Stimulated activated CD8-positive, alpha-beta memory T cell treated with anti-CD3 and anti-CD28 coated beads, Interleukin-7, amount 100 ng/mL, for 1 hour (primary cell): Measurements from ENCODE around the gene DOCK3.

Source experiments
- DNase-seq, 2 donors: peaks; one replicate each; pipeline ENCODE4 v3.0.0-alpha.2; 2020; ENCODE audit warnings: low read depth in 2 of 2

The DOCK3 gene

GRCh38 chr3:51401735-51402134, 727.0 kb downstream of the DOCK3 start:
- DNase-seq: no peak

- no peak for DNase-seq
Observed at GRCh38 chr3:51403675-51404074, 728.9 kb downstream of the DOCK3 start.

DNA sequence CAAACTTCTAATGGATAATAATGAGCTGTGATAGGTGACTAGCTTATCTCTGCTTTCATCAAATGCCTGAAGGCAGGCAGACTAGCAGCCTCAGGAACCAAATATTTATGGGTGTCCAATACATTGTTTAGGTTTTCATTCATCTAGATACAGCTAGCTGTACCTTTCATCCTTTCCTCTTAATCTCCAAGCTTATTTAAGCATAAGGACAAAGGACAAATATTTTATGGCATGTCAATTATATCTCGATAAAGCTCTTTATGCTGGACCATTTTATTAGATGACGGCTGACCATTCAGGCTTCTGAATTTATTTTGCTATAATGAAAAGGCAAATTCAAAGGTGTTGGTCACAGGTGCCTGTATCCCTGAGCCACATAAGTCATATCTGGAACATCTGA, 733.3 kb downstream of the DOCK3 start:
- no peak for DNase-seq

DNA sequence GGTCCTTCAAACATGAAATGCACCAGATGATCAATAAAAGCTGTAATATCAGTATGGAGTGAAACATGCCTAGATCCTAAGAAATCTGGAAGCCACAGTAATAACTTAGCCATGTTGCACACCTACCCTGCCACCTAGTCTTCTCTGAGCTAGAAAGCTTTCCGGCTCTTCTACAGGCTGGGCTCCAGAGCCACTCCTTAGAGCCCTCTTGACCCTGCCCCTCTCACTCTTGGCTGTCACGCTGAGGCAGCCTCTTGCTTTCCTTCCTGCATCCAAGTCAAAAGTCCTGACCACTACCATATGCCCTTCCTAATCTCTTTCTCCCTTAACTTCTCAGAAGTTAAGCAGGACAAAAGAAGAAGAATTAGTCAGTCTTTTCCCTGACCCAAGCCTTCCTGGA, 734.1 kb downstream of the DOCK3 start:
- no peak for DNase-seq

DNA sequence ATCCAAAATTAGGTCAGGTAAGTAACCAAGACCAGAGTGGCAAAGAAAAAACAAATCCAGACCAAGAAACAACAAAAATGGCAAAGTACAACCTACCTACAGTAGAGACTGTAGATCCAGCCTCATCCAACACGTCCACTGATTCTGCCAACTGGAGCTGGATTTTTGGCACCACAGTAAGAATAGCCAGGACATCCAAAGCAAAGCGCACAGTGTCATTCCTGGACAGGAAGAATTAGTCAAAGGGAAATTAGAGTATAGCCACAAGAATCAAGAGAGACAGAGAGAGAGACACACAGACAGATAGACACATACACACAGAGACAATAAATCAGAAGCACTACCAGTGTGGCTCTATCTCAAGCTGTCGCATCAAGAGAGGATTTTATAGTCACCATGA, 747.5 kb downstream of the DOCK3 start:
- no peak for DNase-seq

DNA sequence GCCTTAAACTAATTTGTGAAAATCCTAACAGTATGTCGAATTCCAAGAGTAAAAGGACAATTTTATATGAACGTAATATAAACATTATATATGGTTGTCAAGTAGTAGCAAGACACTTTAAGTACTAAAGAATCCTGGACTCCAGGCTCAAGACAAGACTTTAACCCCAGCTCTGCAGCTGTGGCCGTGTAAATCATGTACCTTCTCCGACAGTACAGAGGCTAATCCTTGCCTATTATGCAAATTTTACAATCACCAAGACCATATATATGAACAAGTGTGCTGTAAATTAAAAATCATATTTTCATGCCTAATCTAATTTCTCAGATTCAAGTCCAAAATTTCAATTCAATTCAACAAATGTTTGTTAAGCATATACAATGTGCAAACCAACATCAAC, 752.2 kb downstream of the DOCK3 start:
- no peak for DNase-seq

DNA sequence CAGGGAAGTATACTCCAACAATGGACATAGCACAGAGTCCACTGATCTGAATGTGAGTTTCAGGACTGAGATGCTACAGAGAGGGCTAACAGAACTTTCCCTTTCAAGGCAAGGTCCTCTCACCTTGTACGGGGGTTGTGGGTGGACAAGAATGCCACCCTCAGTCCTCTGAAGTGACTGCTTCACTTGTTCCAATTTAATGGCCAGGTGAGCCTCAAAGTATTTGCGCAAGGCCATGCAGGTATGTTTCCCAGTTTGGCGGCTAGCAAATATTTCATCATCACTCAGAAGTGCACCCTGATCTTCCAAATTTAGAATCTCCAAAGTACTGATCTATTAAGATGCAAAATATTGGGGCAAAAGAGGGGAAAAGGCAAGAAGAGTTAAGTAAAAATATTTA, 754.4 kb downstream of the DOCK3 start:
- DNase-seq: no peak
